Kasumi-1 (cell line): ENCODE results near the gene LGALS12.

Experiments used
- DNase-seq, 2 experiments: peaks; one replicate each; lab custom pipeline; 2025; lab: John Stamatoyannopoulos, UW

LGALS12 gene, protein sequence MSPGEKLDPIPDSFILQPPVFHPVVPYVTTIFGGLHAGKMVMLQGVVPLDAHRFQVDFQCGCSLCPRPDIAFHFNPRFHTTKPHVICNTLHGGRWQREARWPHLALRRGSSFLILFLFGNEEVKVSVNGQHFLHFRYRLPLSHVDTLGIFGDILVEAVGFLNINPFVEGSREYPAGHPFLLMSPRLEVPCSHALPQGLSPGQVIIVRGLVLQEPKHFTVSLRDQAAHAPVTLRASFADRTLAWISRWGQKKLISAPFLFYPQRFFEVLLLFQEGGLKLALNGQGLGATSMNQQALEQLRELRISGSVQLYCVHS

DNA sequence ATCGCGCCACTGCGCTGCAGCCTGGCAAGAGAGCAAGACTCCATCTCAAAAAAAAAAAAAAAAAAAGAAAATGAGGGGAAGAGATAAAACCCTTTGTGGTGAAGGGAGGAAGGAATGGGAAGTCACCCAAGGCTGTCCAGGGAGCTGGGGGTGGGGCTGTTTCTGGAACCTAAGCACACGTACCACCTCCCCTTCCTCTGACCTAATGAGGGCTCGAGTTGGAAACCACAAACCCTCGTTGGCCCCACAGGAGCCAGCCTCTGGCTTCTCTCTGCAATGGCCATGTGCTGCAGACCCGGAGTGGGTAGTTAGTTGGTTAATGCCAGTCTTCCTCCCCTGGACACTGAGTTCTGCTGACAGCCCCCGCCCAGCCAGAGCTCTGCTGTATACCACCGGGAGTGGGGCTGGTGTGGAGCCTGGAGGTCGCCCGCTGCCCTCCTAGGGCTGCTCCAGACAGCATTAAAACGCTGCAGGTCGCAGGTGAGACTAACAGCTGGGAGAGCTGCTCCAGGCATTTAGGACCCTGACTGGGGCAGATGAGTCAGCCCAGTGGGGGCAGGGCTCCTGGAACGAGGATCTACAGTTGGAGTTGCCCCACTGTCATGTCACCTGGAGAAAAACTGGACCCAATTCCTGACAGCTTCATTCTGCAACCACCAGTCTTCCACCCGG lies at the start of gene LGALS12:
Gene LGALS12, plus strand, starts transcription at position 228 of the 672 bp plus-strand sequence. Its CDS starts 375 bp downstream, at position 603.
- peak; percentile 95 to 98 for DNase-seq

DNA sequence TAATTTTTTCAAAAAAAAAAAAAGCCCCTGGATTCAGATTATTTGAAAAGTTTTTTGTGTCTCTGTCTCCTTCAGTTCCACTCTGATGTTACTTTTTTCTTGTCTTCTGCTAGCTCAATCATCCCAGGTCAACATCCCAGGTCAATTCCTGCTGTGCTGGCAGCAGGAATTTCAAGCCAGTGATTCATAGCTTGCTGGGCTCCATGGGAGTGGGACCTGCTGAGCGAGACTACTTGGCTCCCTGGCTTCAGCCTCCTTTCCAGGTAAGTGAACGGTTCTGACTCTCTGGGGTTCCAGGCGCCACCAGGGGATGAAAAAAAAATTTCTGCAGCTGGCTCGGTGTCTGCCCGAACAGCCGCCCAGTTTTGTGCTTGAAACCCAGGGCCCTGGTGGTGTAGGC lies 46.3 kb upstream of the LGALS12 start:
- DNase-seq, result no peak

DNA sequence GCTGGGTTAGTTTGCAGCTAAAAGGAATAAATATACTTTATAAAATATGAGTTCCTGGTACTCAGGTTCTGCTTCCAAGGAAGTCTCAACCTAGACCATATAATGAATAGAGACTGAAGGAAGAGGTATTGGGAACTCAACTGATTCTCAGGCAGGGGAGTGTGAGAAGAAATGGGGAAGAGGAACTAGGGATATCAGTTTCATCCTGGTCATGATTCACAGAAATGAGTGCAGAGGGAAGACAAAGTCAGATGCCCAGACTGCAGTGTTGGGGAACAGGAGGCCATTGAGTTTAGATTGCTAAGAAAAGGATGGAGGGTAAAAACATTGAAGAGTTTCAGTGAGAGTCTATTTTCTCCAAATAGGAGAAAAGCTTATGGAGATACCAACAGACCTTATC lies 43.7 kb upstream of the LGALS12 start:
- peak; percentile 7 to 23 for DNase-seq

DNA sequence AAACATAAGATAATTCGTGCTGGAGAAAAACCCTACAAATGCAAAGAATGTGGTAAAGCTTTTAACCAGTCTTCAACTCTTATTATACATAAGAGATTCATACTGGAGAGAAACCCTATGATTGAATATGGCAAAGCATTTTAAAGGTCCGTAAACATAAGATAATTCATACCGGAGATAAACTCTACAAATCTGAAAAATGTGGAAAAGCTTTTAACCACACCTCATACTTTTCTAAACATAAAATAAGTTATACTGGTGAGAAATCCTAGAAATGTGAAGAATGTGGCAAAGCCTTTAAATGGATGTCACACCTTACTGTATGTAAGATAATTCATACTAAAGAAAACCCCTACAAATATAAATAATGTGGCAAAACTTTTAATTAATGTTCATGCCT lies 35.6 kb upstream of the LGALS12 start:
- DNase-seq, result no peak

DNA sequence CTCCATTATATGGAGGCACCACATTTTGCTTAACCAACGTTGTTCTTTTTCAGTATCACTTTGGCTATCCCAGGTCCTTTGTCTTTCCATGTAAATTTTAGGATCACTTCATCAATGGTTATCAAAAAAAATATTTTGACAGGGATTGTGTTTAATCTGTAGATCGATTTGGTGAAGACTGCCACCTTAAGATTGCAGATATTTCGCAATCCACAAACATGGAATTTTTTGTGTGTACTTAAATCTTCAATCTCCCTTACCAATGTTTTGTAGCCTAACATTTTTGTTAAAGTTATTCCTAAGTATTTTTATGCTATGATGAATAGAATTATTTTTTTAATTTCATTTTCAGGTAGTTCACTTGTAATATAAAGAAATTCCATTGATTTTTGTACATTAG lies 33.5 kb upstream of the LGALS12 start:
- no peak for DNase-seq

DNA sequence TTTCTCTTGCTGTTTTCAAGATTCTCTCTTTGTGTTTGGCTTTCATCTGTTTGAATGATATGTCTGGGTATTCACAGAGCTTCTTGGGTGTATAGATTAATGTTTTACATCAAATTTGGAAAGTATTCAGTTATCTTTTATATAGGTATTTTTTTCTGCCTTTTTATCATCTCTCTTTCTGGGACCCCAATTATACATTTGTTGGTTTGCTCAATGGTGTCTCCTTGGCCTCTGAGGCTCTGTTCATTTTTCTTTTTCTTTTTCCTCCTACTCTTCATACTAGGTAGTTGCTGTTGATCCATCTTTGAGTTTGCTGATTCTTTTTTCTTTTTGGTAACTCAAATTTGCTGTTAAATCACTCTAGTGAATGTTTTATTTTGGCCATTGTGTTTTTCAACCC lies 29.3 kb upstream of the LGALS12 start:
- DNase-seq, result no peak

DNA sequence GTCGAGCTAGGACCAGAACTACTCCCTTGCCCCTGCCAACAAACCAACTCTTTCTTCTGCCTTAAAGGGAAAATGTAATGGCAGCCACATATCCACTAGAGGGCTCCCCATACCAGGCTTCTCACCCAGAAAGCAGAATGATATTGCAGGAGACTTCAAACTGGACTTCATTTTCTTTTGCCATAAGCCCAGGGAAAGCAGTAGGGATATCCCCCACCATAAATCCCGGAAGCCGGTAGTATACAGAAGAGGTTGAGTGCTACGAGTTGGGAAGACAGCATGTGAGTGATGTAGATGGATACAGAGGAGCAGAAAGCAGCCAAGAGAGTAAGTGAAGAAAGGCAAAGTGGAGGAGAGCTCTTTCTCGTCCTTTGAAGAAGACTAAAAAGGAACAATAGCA lies 27.0 kb upstream of the LGALS12 start:
- peak; percentile 90 to 95 for DNase-seq

DNA sequence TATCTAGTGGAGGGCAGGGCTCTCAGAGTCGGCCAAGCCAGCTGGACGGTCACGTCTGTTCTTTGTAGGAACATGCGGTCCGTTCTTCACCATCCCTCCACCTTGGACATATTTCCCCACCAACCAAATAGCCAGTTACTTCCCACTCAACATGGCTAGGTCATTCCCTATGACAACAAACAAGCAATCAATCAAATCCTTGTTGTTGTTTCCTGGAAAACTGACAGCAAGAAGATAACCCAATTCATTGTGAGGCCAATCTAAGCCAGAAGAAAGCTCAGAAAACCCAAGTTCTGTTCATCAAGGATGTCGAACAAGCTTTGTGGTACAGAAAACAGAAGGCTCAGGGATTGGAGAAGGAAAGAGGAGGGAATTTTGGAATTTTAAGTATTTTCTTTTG lies 25.8 kb upstream of the LGALS12 start:
- DNase-seq, result no peak

DNA sequence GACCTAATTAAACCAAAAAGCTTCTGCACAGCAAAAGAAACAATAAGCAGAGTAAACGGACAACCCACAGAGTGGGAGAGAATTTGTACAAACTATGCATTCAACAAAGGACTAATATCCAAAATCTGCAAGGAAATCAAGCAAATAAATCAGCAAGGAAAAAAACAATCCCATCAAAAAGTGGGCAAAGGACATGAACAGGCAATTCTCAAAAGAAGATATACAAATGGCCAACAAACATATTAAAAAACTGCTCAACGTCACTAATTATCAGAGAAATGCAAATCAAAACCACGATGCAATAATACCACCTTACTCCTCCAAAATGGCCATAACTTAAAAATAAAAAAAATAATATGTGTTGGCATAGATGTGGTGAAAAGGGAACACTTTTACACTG lies 20.1 kb upstream of the LGALS12 start:
- no peak for DNase-seq

DNA sequence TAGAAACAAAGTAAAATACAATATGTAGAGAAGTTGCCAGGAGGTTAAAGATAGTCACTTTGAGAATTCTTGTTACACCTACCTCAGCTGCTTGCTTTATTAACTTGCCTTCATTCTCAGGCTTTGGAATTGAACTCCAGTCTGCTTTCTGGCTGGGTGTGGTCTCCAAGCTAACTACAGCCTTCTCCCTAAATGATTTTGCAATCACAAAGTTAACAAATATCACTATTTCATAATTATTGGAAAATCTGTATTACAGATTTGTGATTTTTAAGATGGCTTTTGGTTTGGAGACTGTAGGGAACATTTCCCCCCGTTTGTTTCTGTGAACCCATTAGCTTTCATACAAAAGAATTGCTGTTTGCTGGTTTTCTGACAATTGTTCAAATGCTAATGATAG lies 17.1 kb upstream of the LGALS12 start:
- no peak for DNase-seq

DNA sequence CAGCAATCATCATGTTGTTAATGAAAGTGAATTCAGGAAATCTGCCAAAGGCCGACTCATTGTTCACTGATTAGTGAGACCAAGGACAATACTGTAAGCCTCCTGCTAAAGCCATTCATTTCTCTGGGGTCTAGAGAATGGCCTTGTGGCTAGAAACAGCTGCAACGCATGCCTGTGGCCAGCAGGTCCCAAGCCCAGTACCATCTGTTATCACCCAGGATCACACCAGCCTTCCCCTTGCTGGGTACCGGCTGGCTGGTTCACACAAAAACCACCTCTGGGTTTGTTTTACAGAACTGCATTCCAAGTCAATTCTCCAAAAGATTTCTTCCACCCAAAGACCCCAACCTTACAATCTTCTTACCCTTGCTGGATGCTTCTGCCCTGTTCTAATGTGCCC lies 16.0 kb upstream of the LGALS12 start:
- no peak for DNase-seq

DNA sequence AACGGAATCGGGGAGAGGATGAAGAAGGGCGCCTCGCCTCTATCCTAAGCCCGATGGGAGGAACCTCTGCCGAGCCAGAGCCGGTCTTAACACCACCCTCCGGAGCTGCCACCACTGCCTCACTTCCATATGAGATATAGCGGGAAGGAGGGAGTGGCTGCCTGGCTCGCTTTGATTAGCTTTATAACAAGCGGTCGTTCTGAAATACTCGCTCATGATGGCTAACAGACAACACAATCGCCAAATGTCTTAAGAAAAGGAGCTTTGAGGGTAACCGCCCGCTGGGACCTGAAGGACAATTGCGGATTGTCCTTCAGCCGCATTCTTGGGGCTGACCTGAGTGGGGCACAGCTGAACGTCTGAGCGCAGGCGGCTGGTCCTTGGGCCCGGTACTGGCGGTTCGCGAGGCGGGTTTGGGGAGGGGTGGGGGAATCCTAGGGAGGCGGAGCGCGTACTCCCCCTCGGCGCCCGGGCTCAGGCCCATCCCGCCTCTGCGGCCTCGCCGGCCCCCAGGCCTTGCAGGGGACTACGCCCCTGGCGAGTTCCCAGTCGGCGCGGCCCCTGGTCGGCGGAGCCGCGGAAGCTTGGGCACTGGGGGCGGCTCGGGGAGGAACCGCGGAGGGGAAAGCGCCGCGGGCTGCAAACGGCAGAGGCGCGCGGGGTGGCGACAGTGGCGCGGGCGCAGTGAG lies 15.2 kb upstream of the LGALS12 start, which contains the start of gene PLAAT5:
Gene PLAAT5, minus strand, starts transcription at position 617 of the 689 bp plus-strand sequence. Its CDS starts 133 bp downstream, at position 484.
- no peak for DNase-seq

DNA sequence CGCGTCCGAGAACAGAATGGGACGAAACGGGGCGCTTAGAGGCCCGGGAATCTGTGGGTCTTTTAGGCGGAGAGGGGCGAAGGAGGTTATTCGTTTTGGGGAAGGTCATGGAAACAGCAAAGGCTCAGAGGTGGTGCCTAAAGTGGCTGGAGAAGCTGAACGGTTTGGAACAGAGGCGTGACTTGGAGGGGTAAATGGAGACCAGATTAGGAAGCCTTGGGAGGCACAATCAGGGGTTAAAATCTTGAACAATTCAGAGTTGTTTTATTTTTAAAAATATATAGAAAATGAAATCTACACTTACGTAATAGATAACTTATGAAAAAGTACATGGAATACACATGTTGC lies 14.7 kb upstream of the LGALS12 start:
- DNase-seq, result no peak

DNA sequence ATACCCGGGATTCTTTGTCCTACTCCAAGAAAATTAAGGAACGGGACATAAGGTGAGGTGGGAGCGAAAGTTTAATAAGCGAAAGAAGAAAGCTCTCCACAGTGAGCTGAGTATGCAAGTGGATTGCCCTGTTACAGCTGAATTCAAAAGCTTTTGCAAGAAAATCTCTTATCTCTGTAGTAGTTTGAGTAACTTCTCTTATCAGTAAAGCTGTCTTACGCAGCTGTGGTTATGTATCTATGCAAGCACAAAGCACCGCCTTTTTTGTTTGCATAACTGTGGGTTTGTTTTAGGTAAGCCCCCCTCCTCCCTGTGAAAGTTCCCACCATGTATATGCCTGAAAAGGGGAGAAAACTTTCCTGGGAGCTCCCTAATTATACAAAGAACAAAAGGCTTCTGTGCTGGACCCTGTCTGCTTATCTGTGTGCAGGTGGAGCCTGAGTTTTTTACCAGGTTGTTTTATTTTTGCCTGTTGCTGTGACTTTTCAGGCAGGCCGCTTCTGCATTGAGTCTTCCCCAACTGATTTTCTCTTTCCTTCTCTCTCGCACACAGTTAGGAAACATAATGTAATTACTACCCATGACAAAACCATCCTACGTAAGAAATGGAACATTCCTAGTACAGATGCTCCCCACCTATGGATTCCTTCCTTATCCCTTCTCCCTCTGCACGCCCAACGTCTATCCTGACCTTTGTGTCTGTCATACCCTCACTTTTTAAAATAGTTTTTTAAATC lies 14.1 kb upstream of the LGALS12 start:
- peak in 1 of 2 experiments; percentile 39 for DNase-seq

DNA sequence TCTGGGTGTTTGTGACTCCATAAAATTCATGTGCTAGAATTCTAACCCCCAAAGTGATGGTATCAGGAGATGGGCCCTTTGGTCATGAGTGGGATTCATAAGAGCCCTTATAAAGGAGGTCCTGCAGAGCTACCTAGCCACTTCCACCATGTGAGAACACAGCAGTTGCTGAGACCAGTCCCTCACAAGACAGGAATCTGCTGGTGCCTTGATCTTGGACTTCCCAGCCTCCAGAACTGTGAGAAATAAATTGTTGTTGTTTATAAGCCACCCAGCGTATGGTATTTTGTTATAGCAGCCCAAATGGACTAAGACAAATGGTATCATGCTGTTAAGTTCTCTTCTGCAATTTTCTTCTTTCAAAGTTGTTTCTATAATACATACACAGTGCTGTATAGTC lies 13.4 kb upstream of the LGALS12 start:
- no peak for DNase-seq

DNA sequence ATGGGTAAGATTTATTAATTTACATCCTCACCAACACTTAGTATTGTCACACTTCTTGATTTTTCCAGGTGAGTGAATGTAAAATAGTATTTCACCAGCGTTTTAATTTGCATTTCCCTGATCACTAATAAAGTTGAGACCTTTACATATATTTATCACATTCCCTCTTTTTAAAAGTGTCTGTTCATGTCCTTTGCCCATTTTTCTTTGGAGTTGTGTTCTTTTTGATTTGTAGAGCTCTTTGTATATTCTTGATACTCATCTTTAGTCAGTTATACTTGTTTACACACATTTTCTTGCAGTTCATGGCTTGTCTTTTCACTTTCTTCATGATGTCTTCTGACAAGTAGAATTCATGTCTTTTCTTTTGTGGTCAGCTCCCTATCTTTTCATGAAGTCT lies 12.8 kb upstream of the LGALS12 start:
- no peak for DNase-seq

DNA sequence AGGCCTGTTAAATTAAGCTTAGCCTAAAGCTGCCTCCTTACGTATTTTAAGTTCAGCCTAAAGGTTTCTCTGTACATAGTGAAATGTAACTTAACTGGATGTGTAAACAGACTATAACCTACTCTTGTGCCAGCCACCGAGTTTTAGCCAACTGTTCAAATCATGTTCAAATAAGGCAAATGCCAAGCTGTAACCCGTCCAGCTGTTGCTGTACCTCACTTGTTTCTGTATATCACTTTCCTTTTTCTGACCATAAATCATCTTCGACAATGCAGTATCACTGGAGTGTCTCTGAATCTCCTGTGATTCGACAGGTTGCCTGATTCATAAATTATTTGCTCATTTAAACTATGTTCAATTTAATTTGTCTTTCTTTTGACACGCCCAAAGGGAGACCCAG lies 10.9 kb upstream of the LGALS12 start:
- no peak for DNase-seq

DNA sequence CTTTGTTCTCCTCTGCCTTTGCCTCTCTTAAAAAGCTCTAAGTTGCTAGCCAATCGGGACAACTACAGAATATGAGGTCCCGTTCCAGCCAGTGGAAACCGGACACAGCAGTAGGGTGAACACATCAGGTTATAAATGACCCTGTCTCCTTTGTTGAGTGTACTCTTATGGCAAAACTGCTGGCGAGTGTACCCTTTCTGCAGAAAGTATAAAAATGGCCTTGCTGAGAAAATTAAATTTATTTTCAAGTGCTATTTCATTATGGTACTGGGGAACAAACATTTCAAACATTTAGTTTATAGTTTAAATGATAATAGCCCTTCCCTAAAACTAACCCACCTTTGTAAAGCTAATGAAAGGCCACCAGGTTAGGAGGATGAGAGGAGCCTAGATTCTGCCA lies 6.0 kb upstream of the LGALS12 start:
- no peak for DNase-seq

DNA sequence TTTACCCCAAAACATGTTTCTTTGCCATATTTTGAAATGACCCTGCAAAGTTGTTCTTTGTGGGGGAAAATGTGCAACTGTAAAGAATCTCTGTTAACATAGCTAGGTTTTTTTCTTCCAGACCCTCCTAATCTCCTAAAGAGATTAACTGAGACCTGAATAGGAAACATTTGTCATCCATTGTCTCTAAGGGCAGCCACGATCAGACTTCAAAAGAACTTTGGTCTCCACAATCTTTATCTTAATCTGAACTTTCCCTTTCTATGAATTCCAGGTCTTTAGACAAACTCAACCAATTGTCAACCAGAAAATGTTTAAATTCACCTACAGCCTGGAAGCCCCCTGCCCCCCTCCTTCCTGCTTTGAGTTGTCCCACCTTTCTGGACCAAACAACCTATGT lies 4.6 kb upstream of the LGALS12 start:
- no peak for DNase-seq

DNA sequence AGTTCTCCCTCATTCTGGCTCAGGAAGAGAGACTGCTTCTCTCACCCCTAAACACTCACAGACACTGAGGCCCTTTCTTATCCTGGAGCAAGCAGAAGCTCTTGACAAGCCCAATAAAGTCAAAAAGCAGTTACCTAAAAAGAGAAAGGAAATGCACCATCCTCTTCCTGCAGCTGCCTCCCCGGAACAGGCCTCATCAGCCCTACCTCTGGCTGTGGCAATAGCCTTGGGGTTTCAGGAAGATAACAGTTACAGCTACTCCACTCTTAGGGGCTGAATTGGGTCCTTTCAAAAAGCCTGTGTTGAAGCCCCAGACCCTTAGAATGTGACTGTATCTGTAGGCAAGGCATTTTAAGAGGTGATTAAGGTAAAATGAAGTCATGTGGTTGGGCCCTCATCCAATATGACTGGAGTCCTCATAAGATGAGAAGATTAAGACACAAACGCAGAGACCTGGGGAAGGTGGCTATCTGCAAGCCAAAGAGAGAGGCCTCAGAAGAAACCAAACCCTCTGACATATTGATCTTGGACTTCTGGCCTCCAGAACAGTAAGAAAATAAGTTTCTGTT lies 3.5 kb upstream of the LGALS12 start:
- DNase-seq, result peak; percentile 62 to 65

DNA sequence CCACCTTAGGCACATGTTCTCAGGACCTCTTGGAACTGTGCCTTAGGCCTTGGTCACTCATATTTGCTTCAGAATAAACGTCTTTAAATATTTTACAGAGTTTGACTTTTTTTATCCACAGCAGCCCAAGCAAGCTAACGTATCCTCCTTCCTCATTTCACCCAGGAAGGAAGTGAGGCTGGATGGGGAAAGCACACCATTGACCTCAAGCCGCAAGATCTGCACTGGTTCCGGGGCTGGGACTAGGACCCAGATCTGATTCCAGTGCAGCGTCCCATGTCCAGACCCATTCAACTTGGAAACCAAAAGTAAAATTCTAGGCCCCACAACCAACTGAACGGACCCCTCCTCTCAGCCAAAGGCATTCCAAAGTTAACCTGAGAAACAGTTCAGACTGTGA lies 2.4 kb upstream of the LGALS12 start:
- DNase-seq, result peak; percentile 89 to 90

DNA sequence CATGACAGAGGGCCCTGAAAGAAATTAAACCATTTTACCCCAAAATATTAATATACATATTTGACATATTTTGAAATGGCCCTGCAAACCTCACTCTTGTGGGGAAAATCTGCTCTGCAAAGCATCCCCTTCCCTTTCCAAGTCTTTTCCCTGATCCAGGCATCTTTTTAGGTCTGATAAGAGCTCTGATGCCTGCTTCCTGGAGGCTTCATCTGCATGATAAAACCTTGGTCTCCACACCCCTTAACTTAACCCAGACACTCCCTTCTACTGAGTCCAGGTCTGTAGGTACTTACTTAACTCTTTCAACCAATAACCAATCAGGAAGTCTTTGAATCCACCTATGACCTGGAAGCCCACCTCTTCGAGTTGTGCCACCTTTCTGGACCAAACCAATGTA lies 1.8 kb upstream of the LGALS12 start:
- no peak for DNase-seq
